OCI-LY3 (cell line): ENCODE measurements around the gene PRKCD.

Source experiments
- H2AFZ ChIP-seq: fragments of 200-600, 300-600 bp; shearing (Covaris generic); 2 replicates; pipeline ENCODE4 v1.6.0; 2014; ENCODE audit warnings: antibody characterized with exemption, low read depth, low read length
- H3K27ac ChIP-seq: fragments of 200-600, 300-600 bp; sonication (generic); 2 replicates; pipeline ENCODE4 v1.5.1; 2014; ENCODE audit warnings: mild to moderate bottlenecking, low read length, moderate library complexity, mixed read lengths
- H3K27me3 ChIP-seq: fragments of 200-600, 300-600 bp; sonication (generic); 2 replicates; pipeline ENCODE4 v1.6.1; 2014; ENCODE audit warnings: low read depth, low read length, mixed read lengths
- H3K36me3 ChIP-seq: fragments of 200-600, 300-600 bp; sonication (generic); replicated peaks from 2 replicates; pipeline ENCODE3; 2014; ENCODE audit warnings: low read depth, low read length, mixed read lengths
- H3K4me1 ChIP-seq: fragments of 300-600, 200-600 bp; sonication (generic); 2 replicates; pipeline ENCODE4 v1.6.1; 2014; ENCODE audit warnings: low read length, mixed read lengths
- H3K4me2 ChIP-seq: fragments of 200-600, 300-600 bp; sonication (generic); 2 replicates; pipeline ENCODE4 v1.6.1; 2014; ENCODE audit warnings: low read length, mixed read lengths
- H3K4me3 ChIP-seq: fragments of 300-600, 200-600 bp; sonication (generic); 2 replicates; pipeline ENCODE4 v1.5.1; 2014; ENCODE audit warnings: antibody characterized with exemption, mild to moderate bottlenecking, low read length, moderate library complexity
- H3K79me2 ChIP-seq: fragments of 300-600, 200-600 bp; shearing (Covaris generic); 2 replicates; pipeline ENCODE4 v1.6.1; 2014; ENCODE audit warnings: mild to moderate bottlenecking, low read length, mixed read lengths
- H3K9ac ChIP-seq: fragments of 300-600, 200-600 bp; shearing (Covaris generic); 2 replicates; pipeline ENCODE4 v1.6.0; 2014; ENCODE audit warnings: mild to moderate bottlenecking, low read length, moderate library complexity
- H3K9me3 ChIP-seq: fragments of 200-600, 300-600 bp; shearing (Covaris generic); 2 replicates; pipeline ENCODE4 v1.6.1; 2014; ENCODE audit warnings: low read length, mixed read lengths; ENCODE audit not compliant: insufficient read depth
- H4K20me1 ChIP-seq: fragments of 200-600, 300-600 bp; sonication (generic); 2 replicates; pipeline ENCODE4 v1.6.1; 2016; ENCODE audit warnings: low read length, mixed read lengths; ENCODE audit not compliant: insufficient read depth
- CTCF ChIP-seq: fragments of 200-600, 300-600 bp; sonication (generic); IDR thresholded peaks from 2 replicates; pipeline ENCODE4 v1.5.1; 2014; ENCODE audit warnings: antibody characterized with exemption, low read length, low read depth
- EZH2phosphoT487 ChIP-seq: fragments of 200-600 bp; shearing (Covaris generic); IDR thresholded peaks from 2 replicates; pipeline ENCODE4 v1.6.1; 2018; ENCODE audit warnings: antibody characterized with exemption, mixed run types, low read depth

Gene PRKCD

GRCh38 chr3:53151465-53151864, 9.5 kb upstream of the PRKCD start:
- Histone ChIP-seq H3K27ac (no peak overlapping the region), H4K20me1 (no peaks in the 10 kb centered on the region), H3K4me2 (no peak overlapping the region), H3K36me3 (no peaks in the 10 kb centered on the region), H2AFZ (no peak overlapping the region), H3K9ac (no peak overlapping the region), H3K4me1 (no peaks in the 10 kb centered on the region), H3K27me3 (peaks cover 7% of the 10 kb centered on the region; the same call in 1 of the 2 replicates), H3K9me3 (no peaks in the 10 kb centered on the region), H3K4me3 (no peak overlapping the region), H3K79me2 (no peaks in the 10 kb centered on the region)
- TF ChIP-seq CTCF, result no peak
- TF ChIP-seq EZH2phosphoT487, result no peak

- Histone ChIP-seq H3K9me3 (no peaks in the 10 kb centered on the region), H3K4me1 (no peaks in the 10 kb centered on the region), H3K27ac (no peak overlapping the region), H3K27me3 (peaks cover 7% of the 10 kb centered on the region; the same call in 1 of the 2 replicates), H3K4me2 (no peak overlapping the region), H2AFZ (no peak overlapping the region), H3K9ac (no peak overlapping the region), H3K4me3 (no peak overlapping the region), H3K79me2 (no peaks in the 10 kb centered on the region), H3K36me3 (no peaks in the 10 kb centered on the region), H4K20me1 (no peaks in the 10 kb centered on the region)
- TF ChIP-seq EZH2phosphoT487 (no peak), CTCF (no peak)
These were observed 8.9 kb upstream of the PRKCD start for GRCh38 chr3:53151870-53152660.

GRCh38 chr3:53153264-53153823, 7.7 kb upstream of the PRKCD start:
- Histone ChIP-seq H3K27ac (no peak overlapping the region), H3K27me3 (peaks cover 7% of the 10 kb centered on the region; the same call in 1 of the 2 replicates), H3K79me2 (no peaks in the 10 kb centered on the region), H3K9me3 (no peaks in the 10 kb centered on the region), H2AFZ (no peak overlapping the region), H3K9ac (no peak overlapping the region), H3K4me3 (no peak overlapping the region), H3K4me2 (no peak overlapping the region), H4K20me1 (no peaks in the 10 kb centered on the region), H3K4me1 (peaks cover 2% of the 10 kb centered on the region), H3K36me3 (no peaks in the 10 kb centered on the region)
- TF ChIP-seq EZH2phosphoT487 (no peak), CTCF (no peak)

- Histone ChIP-seq H3K27ac (no peak overlapping the region), H3K27me3 (peaks cover 7% of the 10 kb centered on the region; the same call in 1 of the 2 replicates), H3K79me2 (no peaks in the 10 kb centered on the region), H3K9me3 (no peaks in the 10 kb centered on the region), H3K9ac (no peak overlapping the region), H3K4me1 (peaks cover 9% of the 10 kb centered on the region), H2AFZ (no peak overlapping the region), H3K4me3 (no peak overlapping the region), H4K20me1 (no peaks in the 10 kb centered on the region), H3K4me2 (no peak overlapping the region), H3K36me3 (no peaks in the 10 kb centered on the region)
- TF ChIP-seq CTCF, result no peak
- TF ChIP-seq EZH2phosphoT487, result no peak
These were observed 7.0 kb upstream of the PRKCD start for GRCh38 chr3:53153980-53154379.
